ENCODE measurements around the gene NGFR.

NGFR gene

DNA sequence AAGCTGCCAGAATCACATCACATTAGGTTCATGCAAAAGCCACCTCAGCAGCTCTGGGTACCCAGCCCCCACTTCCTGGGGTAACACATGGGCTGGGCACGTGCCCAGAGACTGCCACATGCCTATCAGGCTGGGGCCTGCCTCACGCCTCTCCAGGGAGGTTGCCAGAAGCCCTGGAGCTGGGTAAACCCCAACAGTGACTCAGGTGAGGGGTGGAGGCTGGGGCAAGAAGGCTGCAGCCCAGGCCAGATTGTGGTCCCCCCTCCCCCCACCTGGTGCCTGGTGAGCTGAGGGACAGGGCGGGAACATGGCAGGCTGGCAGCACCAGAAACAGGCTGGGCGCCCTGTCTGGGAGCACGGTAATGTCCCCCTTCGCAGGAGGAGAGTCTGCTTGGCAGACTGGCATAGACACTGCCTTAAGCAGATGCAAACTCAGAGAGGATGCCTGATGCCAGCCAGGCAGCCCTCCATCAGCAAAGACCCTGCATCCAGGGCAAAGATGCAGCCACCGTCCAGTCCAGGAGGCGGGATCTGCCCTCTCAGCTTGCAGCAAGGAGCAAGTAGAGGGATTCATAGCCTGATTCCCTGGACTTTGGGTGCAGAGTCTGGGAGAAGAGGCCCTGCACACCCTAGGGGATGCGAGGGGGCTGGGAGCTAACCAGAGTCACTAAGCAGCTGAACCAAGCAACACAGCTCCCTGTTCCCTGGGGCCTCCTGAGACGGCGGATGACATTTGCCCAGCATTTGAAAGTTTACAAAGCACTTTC lies 28.8 kb downstream of the NGFR start:
- H3K4me3 ChIP-seq (ENCODE audit: low read length): no peak overlapping the region
- no peak for TF ChIP-seq ZNF274 (IDR thresholded peaks at IDR 0.05; ENCODE audit: low read depth, low read length)

DNA sequence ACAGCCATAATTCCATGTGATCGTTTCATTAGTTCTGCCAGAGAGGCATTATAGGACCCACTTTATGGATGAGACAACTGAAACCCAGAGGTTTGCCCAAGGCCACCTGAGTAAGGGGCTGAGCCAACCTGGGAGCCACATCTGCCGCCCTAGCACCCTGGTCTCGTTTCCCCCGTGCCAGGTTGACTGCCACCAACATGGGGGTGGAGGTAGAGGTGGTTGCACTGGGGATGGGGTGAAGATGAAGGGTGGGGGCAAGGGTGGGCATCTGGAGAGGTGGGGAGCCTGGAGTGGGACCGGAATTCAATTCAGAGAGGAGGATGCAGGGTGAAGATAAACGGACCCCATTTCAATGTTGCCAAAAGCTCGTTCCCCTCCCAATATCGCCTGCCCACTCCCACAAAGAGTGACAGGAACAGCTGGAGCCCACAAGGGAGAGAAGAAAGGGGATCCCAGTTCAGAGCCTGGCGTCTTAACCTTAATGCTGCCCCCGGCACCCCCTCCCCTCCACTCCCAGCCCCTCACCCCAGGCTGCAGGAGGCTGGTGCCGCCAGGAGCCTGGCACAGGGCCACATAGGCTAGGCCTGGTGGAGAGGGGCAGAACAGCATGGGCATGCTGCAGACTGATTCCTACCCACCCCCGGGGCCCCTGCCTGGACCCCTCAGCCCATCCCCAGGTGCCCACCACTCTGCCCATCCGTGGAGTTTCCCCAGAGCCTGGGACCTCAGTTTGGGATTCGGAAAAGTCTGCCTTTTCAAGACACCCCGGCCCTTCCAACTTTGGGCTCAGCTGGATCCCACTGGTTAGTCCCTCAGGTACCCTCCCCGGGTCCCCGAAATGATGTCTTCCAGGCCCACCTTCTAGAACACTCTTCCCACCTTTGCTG lies 29.6 kb downstream of the NGFR start:
- no peak for TF ChIP-seq ZNF274 (IDR thresholded peaks at IDR 0.05; ENCODE audit: low read depth, low read length)
- no peak overlapping the region for H3K4me3 ChIP-seq (ENCODE audit: low read length)

DNA sequence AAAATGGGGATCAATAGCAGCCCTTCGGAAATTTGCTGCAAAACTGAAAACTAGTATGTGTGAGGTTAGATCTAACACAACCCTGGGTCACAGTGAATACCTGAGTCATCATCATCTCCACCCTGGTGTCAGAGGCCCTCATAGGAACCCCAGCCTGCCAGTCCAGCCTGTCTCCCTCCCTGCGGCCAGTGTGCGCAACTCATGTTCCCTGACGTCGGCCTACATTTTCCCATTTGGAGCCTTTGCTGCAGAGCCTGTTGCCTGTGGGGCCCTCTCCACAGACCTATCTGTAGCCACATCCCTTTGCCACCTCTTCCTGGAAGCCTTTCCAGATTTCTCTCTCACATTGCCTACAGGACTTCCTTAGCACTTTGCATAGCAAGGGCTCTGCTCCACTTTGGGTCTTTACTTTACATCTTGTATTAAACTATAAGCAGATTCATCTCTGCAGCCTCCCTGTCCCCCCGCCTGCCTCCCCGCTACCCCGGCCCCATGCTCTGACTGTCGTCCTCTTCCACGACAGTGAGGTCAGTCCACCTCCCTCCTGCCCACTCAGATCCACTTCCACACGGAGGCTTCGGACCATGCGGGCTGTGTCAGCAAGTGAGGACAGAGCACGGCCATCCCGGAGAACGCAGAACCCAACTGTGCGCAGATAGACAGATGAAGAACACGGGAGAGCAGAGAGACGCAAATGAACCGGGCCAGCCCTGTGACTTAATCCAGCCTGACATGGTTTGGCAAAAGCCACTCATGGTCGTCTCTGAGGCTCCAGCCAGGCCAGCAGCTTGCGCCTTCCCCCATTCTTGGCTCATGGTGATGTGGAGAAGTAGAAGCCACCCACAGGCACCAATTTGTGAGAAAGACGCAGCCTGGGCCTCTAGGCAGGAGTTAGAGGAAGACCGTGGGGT lies 31.0 kb downstream of the NGFR start:
- no peak for TF ChIP-seq ZNF274 (IDR thresholded peaks at IDR 0.05; ENCODE audit: low read depth, low read length)
- no peak overlapping the region for H3K4me3 ChIP-seq (ENCODE audit: low read length)

DNA sequence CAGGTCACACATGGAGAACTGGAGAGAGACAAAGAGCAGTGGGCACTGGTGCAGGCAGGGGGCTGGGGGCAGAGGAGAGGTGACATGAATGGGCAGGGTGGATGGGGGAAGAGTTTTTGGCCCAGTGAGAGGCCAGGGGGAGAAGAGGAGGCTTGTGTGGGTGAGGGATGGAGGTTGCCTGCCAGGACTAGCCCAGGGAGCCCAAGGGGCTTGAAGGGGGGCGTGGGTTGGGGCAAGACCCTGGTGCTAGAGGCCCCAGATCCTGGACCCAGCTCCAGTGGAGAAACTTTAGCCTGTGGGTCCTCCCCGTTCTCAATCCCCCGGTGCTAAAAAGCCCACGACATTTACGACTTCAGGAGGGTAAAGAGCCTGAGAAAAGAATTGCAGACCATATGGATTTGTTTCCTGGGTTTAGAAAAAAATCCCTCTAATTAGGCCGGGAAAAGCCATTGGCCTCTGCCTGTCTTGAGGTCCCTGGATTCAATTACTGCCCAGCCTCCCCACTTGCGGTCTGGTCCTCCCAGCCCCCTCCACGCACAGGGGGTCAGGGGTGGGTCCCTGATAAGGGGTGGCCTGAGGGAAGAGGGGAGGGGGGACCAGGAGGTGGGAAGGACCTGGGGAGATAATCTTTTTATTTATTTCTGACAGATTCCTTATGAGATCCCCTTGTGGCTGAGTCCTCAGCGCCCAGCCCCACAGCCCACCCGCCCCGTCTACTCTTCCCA lies 33.0 kb downstream of the NGFR start:
- no peak for TF ChIP-seq ZNF274 (IDR thresholded peaks at IDR 0.05; ENCODE audit: low read depth, low read length)
- H3K4me3 ChIP-seq (ENCODE audit: low read length): no peak overlapping the region

DNA sequence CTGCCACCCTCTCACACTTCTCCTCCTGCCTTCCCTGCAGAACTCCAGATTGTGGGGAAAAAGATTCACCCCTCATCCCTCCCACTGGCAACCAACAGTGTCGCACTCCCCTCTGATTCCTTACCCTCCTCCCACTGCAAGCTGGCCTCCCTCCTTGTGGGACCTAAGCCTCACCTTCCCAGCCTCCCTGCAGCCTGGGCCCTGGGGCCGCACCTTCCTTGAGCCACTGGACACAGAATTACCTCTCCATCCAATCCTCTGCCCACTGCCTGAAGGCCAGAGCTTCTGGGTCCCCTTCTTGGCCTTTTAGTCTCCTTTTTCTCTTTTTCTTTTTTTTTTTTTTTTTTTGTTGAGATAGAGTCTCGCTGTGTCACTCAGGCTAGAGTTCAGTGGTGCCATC lies 33.9 kb downstream of the NGFR start:
- no peak overlapping the region for H3K4me3 ChIP-seq (ENCODE audit: low read length)
- no peak for TF ChIP-seq ZNF274 (IDR thresholded peaks at IDR 0.05; ENCODE audit: low read depth, low read length)

DNA sequence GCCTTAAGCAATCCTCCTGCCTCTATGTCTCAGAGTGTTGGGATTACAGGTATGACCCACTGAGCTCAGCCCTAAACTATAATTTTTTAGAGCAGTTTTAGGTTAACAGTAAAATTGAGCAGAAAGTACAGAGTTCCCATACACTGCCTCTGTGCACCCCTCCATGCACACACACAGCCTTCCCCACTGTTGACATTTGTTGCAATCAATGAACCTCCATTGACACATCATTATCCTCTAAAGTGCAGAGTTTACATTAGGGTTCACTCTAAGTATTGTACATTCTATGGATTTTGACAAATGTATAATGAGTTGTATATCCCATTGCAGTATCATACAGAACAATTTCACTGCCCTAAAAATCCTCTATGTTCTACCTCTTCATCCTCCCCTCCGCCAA lies 35.0 kb downstream of the NGFR start:
- no peak overlapping the region for H3K4me3 ChIP-seq (ENCODE audit: low read length)
- TF ChIP-seq ZNF274 (IDR thresholded peaks at IDR 0.05; ENCODE audit: low read depth, low read length): no peak

DNA sequence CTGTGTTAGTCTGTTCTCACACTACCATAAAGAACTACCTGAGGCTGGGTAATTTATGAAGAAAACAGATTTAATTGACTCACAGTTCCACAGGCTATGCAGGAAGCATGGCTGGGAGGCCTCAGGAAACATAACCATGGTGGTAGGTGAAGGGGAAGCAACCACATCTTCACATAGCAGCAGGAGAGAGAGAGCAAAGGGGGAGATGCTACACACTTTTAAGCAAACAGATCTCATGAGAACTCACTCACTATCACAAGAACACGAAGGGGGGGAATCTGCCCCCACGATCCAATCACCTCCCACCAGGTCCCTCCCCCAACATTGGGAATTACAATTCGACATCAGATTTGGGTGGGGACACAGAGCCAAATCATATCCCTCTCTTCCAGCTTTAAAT lies 48.8 kb downstream of the NGFR start:
- no peak overlapping the region for H3K4me3 ChIP-seq (ENCODE audit: low read length)
- TF ChIP-seq ZNF274 (IDR thresholded peaks at IDR 0.05; ENCODE audit: low read depth, low read length): no peak

DNA sequence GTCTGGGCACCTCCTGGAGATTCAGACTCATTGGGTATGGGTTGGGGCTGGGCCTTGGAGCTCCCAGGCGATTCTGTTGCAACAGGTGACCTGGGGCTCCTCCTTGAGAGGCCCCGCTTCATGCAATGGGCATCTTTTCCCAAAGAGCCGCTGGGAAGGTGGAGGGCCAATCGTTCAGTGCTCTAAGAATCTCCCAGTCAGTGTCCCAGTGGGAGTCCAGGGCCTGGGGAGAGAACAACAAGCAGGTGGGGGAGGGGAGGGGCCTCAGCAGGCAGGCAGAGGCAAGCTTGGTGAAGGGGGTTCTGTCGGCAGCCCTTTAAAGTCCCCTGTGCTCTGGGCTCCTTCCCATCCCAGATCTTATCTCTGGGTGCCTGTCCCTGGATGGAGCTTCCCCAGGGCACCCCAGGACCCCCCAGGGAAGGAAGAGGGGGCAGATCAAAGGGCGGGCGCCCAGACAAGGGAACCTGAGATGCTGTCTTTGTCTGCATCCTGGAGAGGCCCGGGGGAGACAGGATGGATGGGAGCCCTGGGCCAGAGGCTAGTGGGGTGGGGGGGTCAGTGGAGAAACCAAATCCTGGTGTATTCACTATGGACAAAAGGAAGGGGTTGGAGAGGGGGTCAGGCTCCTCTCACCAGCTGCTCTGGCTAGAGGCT lies 50.0 kb downstream of the NGFR start:
- no peak overlapping the region for H3K4me3 ChIP-seq (ENCODE audit: low read length)
- no peak for TF ChIP-seq ZNF274 (IDR thresholded peaks at IDR 0.05; ENCODE audit: low read depth, low read length)

DNA sequence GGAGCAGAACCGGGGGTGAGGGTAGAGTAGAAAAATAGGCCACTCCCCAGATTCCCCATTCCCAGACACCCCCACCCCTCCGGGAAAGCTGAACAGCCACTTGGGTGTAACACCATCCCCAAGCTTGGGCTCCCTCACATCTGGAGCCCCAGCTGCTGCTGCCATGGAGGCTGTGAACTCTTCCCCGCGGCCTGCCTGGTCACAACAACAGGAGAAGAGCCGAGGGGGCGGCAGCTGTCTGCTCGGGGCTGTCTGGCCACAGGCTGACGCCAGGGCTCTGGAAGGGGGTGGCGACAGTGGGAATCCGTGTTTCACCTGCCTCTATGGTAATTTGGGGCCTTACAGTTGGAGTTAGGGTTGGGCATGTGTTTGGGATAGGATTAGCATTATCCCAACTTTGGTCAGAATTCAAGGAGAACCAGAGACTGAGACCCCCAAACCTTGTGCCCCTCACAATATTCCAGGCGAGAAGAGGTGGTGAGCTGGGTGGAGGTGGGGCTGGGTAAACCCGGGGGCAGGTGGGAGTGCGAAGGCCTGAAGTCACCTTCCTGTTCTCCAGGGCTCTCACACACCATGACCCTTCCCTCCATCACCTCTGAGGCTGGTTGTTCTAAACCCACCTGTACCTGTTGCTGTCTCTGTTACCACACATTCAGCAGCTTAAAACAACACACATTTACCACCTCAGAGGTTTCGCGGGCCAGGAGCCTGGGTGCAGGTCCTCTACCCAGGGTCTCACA lies 50.9 kb downstream of the NGFR start:
- no peak for TF ChIP-seq ZNF274 (IDR thresholded peaks at IDR 0.05; ENCODE audit: low read depth, low read length)
- no peak overlapping the region for H3K4me3 ChIP-seq (ENCODE audit: low read length)

DNA sequence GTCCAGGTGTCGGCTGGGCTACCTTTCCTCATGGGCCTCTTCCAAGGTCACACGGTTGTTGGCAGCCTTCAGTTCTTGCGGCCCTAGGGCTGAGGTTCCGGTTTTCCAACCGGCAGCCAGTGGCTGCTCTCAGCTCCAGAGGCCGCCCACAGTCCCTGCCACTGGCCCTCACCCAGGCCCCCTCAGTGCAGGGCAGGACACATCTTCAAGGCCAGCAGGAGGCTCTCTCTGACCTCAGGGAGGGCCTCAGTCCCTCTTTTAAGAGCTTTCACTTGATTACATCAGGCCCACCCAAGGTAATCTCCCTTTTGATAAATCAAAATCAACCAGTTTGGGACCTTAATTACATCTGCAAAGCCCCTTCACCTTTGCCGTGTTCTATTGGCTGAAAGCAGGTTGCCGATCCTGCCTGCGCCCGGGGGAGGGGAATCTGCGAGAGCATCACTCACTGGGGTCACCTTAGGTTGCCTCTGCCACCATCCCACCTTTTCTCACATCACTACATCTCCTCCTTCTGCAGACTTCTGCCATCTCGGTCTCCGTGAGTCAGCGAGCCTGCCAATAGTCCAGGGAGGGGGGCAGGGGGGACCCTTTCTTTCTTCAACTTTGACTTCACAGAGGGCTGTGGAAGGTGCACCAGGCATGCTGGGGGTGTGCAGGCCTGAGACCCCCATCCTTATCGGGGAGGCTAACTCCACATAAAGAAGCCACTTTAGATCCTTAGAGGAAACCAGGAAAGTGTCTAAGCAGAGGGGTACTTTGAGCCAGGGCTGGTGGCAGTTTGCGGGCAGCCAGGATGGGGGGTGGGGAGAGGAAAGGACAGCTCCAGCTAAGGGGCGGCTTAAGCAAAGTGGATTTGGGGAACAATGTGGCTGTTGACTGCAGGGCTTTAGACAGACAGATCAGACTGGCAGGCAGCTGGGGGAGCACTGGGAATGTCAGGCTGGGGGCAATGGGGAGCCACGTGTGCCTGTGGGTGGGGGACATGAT lies 51.7 kb downstream of the NGFR start:
- H3K4me3 ChIP-seq (ENCODE audit: low read length): no peak overlapping the region
- no peak for TF ChIP-seq ZNF274 (IDR thresholded peaks at IDR 0.05; ENCODE audit: low read depth, low read length)

DNA sequence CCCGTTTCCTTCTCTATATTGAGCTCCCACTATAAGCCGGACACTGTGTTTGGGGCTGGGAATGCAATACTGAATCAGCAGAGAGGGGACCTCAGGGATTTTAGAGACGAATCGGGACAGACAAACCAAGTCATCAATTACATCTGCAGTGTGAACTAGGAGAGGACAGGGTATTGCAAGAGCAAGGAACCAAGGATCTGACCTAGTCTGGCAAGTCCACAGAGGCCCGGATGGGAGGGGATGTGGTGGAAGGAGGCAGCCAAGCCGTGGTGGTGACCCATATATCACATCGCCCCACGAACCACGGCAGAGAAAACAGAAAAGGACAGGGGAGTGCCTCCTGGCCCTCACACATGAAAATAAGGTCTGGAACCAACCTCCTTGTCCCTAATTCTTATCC lies 52.5 kb downstream of the NGFR start:
- no peak for TF ChIP-seq ZNF274 (IDR thresholded peaks at IDR 0.05; ENCODE audit: low read depth, low read length)

More for the DNA sequence above, 52.5 kb downstream of the NGFR start:
- no peak overlapping the region for H3K4me3 ChIP-seq (ENCODE audit: low read length)
